ENCODE results near the gene PALLD. TPM values are rescaled to one million over a fixed set of nuclear protein-coding genes. Genes with fewer than 3 reads are reported as not detected.

PALLD gene
- total RNA-seq, 4 donors from 2014 or later, result 71.8 to 106 (median 83.3) TPM

DNA sequence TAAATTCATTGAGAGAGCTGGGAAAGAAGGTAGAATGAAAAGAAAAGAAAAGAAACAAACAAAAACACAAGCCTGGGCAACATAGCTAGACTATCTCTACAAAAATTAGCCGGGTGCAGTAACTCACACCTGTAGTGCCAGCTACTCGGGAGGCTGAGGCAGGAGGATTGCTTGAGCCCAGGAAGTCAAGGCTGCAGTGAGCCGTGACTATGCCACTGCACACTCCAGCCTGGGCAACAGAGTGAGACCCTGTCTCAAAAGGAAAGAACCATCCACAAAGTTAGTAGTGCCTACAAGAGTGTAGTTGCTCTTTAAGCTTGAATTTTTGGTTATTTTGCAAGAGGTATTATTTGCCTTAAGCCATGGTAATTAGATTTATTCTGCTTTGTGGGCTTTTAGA, 355.5 kb downstream of the PALLD start:
- Histone ChIP-seq H3K27ac (no peak overlapping the region), H3K4me1 (peaks cover 41% of the 10 kb centered on the region), H3K4me3 (no peak overlapping the region), H3K27me3 (no peaks in the 10 kb centered on the region), H3K36me3 (no peaks in the 10 kb centered on the region), H3K9me3 (no peaks in the 10 kb centered on the region)
- TF ChIP-seq POLR2AphosphoS5 (IDR thresholded peaks at IDR 0.05) (no peak), EP300 (IDR thresholded peaks at IDR 0.05) (no peak)
- TF ChIP-seq, protein P1, sequence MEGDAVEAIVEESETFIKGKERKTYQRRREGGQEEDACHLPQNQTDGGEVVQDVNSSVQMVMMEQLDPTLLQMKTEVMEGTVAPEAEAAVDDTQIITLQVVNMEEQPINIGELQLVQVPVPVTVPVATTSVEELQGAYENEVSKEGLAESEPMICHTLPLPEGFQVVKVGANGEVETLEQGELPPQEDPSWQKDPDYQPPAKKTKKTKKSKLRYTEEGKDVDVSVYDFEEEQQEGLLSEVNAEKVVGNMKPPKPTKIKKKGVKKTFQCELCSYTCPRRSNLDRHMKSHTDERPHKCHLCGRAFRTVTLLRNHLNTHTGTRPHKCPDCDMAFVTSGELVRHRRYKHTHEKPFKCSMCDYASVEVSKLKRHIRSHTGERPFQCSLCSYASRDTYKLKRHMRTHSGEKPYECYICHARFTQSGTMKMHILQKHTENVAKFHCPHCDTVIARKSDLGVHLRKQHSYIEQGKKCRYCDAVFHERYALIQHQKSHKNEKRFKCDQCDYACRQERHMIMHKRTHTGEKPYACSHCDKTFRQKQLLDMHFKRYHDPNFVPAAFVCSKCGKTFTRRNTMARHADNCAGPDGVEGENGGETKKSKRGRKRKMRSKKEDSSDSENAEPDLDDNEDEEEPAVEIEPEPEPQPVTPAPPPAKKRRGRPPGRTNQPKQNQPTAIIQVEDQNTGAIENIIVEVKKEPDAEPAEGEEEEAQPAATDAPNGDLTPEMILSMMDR (IDR thresholded peaks at IDR 0.05), result no peak
- DNase-seq (ENCODE audit: low spot score in 2 of 2), result no peak
- WGBS, result 94% methylated on average over 3 of the region's 3 CpGs

DNA sequence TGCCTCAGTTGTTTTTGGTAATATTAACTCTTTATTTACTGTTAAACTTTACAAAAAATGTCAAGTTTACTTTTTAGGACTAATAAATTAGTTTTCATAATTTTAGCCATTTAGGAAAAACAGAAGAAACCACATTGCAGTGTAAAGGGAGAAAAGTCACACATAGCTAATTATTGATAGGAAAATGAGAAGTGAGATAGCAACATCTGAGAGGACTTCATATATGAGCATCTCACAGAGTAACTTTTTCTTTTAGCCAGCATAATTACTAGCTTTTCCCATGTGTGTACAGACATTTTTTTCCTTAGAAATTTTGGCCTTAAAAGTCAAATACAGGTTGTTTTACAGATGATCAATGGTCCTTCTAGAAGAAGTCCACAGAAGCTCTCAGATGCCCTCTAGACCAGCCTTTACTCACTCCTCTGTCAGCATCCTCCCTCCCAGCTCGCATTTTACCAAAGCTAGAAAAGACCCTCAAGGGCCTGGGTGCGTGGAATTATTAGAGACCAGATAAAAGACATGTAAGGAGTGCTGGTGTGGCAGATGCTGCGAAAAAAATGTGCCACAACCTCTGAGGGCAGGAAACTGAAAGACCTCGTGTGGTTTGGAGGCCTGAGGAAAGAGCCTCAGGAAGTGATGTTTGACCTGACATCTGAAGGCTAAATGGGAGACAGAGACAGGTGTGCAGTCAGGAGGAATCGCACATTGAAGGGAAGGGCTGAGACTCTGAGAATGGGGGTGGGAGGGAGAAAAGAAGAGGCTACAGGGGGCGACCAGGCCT, 356.3 kb downstream of the PALLD start:
- no peaks in the 10 kb centered on the region for H3K9me3 ChIP-seq
- no peak for DNase-seq (ENCODE audit: low spot score in 2 of 2)
- TF ChIP-seq POLR2A (IDR thresholded peaks at IDR 0.05) (no peak), POLR2AphosphoS5 (IDR thresholded peaks at IDR 0.05) (no peak), EP300 (IDR thresholded peaks at IDR 0.05) (no peak)
- TF ChIP-seq, protein P1 (IDR thresholded peaks at IDR 0.05), result no peak
- no peaks in the 10 kb centered on the region for H3K36me3 ChIP-seq
- WGBS, result 78% methylated on average over 6 of the region's 6 CpGs
- H3K4me1 ChIP-seq, result peaks cover 37% of the 10 kb centered on the region
- H3K4me3 ChIP-seq, result no peak overlapping the region
- H3K27me3 ChIP-seq, result no peaks in the 10 kb centered on the region
- H3K27ac ChIP-seq, result peak overlapping the region; percentile 66

DNA sequence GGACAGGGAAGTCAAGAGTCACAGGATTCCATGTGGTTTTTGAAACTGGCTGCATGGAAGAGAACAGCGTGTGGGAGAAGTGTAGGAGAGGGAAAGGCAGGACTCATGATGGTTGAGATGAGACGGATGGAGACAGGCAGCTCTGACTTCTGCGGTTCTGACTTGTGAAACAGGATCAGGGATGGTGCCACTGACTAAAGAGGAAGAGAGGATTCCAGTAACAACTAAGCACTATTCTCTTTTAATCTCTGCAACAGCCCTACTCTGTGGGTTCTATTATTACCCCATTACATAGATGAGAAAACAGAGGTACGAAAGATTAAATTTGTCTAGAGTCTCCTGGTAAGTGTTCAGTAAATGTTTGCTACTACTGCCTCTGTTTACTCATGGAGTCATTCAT, 356.9 kb downstream of the PALLD start:
- H3K4me1 ChIP-seq, result peaks cover 35% of the 10 kb centered on the region
- WGBS, result 88% methylated on average over 4 of the region's 4 CpGs

GRCh38 chr4:168854350-168854921, 357.6 kb downstream of the PALLD start:
- Histone ChIP-seq H3K36me3 (no peaks in the 10 kb centered on the region), H3K9me3 (no peaks in the 10 kb centered on the region), H3K4me1 (peaks cover 30% of the 10 kb centered on the region), H3K4me3 (no peak overlapping the region), H3K27ac (peak overlapping the region; percentile 66), H3K27me3 (no peaks in the 10 kb centered on the region)
- no peak for TF ChIP-seq POLR2A (IDR thresholded peaks at IDR 0.05)
- TF ChIP-seq EP300 (IDR thresholded peaks at IDR 0.05), result no peak
- TF ChIP-seq, protein P1 (IDR thresholded peaks at IDR 0.05), result no peak
- TF ChIP-seq POLR2AphosphoS5 (IDR thresholded peaks at IDR 0.05), result no peak
- WGBS, result 54% methylated on average over 8 of the region's 8 CpGs
- no peak for DNase-seq (ENCODE audit: low spot score in 2 of 2)

More for the DNA sequence above, 356.9 kb downstream of the PALLD start:
- DNase-seq (ENCODE audit: low spot score in 2 of 2), result no peak
- Histone ChIP-seq H3K27ac (peak overlapping the region; percentile 66), H3K4me3 (no peak overlapping the region), H3K9me3 (no peaks in the 10 kb centered on the region), H3K27me3 (no peaks in the 10 kb centered on the region), H3K36me3 (no peaks in the 10 kb centered on the region)
- no peak for TF ChIP-seq EP300 (IDR thresholded peaks at IDR 0.05)
- TF ChIP-seq, protein P1 (IDR thresholded peaks at IDR 0.05), result no peak

DNA sequence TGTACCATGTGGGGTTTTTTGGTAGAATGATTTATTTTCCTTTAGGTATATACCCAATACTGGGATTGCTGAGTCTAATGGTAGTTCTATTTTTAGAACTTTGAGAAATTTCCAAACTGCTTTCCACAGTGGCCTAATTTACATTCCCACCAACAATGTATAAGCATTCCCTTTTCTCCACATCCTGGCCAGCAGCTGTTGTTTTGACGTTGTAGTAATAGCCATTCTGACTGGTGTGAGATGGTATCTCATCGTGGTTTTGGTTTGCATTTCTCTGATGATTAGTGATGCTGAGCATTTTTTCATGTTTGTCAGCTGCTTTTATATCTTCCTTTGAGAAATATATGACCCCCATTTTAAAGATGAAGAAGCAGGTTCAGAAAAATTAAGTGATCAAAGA, 359.5 kb downstream of the PALLD start:
- H3K36me3 ChIP-seq, result no peaks in the 10 kb centered on the region
- H3K4me1 ChIP-seq, result peaks cover 28% of the 10 kb centered on the region
- no peaks in the 10 kb centered on the region for H3K27me3 ChIP-seq
- H3K9me3 ChIP-seq, result no peaks in the 10 kb centered on the region
- H3K4me3 ChIP-seq, result no peak overlapping the region
- no peak for DNase-seq (ENCODE audit: low spot score in 2 of 2)
- no peak overlapping the region for H3K27ac ChIP-seq
- WGBS, result 60% methylated on average over 2 of the region's 2 CpGs
- TF ChIP-seq, protein P1 (IDR thresholded peaks at IDR 0.05), result no peak
- TF ChIP-seq POLR2AphosphoS5 (IDR thresholded peaks at IDR 0.05) (no peak), EP300 (IDR thresholded peaks at IDR 0.05) (no peak), POLR2A (IDR thresholded peaks at IDR 0.05) (no peak)

Data from suprapubic skin (tissue), 4 donors.